ENCODE measurements around the gene IGF1R.

The IGF1R gene

DNA sequence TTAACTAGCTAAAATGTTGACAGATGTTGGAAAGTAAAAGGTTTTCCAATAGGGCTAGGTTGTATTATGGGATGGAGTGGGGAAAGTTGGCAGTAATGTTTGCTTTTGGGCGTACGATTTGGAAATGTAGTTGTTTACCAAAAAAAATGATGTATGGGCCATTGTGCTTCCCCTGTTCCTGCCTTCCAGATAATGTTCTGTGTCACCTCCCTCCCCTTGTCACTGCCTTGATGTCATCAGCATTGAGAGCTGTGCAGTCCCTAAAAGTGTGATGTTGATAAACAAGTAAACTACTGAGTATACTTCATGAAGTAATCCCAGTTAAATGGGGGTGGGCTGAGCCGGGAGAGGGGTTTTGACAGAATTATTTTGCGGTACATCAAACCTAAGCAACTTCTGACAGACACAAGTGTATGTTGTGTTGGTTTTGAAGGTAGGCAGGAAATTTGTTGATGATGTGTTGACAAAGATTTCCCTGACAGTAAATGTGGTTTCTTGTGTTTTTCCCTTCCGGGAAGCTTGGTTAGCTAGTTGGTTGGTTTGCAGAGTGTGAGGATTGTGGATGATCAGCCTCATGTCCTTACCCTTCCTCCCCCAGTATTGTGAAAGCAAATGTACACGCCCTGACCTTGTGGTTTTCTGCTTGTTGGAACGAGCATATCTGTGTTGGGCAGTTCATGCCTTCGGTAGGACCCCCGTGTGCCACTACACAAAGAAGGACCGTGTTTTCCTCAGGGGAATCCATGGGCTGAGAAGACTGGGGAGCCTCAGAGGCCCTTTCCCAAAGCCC lies 271.9 kb downstream of the IGF1R start:
- no peak for DNase-seq (ENCODE audit: extremely low spot score)
- TF ChIP-seq, protein P1, sequence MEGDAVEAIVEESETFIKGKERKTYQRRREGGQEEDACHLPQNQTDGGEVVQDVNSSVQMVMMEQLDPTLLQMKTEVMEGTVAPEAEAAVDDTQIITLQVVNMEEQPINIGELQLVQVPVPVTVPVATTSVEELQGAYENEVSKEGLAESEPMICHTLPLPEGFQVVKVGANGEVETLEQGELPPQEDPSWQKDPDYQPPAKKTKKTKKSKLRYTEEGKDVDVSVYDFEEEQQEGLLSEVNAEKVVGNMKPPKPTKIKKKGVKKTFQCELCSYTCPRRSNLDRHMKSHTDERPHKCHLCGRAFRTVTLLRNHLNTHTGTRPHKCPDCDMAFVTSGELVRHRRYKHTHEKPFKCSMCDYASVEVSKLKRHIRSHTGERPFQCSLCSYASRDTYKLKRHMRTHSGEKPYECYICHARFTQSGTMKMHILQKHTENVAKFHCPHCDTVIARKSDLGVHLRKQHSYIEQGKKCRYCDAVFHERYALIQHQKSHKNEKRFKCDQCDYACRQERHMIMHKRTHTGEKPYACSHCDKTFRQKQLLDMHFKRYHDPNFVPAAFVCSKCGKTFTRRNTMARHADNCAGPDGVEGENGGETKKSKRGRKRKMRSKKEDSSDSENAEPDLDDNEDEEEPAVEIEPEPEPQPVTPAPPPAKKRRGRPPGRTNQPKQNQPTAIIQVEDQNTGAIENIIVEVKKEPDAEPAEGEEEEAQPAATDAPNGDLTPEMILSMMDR (IDR thresholded peaks at IDR 0.05; ENCODE audit: control extremely low read depth, extremely low read depth, low read depth, missing control alignments), result no peak
- ChIA-PET POLR2A (no interaction called here), CTCF (interaction anchor here (0.6 to 1.5 kb wide), 3 partner anchors 10 to 38 kb away, joined by 3 to 4 read pairs (median 3); no protein-coding TSS in a partner anchor)

DNA sequence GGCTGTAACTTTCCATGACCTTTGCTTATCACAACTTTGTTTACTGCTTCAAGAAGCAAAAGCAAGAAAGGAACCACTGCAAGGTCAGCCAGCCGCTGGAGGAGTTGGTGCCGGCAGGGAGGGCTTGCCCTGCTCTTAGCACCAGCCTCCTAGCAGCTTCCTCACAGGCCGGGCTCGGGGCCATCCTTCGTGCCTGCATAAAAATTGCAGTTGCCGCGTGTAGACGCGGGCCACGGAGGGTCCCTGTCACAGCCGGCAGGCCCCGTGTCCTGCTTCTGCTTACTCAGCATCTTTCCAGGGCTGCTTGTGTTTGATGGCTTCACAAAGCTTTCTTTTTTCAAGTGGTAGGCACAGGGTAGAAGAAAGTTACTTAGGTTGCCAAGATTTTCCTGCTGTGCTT lies 274.8 kb downstream of the IGF1R start:
- ChIA-PET CTCF (no interaction called here), POLR2A (no interaction called here)
- TF ChIP-seq, protein P1 (IDR thresholded peaks at IDR 0.05; ENCODE audit: control extremely low read depth, extremely low read depth, low read depth, missing control alignments), result no peak
- DNase-seq (ENCODE audit: extremely low spot score), result no peak

DNA sequence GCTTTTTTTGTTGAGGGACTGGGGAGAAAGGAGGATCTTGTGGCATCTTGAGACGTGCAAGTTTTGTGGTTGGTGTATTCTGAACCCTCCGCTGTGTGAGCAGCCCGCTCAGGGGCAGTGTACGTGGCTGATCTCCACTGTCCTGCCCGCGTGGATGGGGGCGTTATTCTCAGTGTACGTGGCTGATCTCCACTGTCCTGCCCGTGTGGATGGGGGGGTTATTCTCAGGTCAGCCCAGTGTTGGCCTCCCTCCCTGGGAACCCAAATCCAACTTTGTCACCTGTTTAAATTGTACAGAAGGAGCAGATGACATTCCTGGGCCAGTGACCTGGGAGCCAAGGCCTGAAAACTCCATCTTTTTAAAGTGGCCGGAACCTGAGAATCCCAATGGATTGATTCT lies 275.2 kb downstream of the IGF1R start:
- ChIA-PET POLR2A (no interaction called here), CTCF (no interaction called here)
- no peak for DNase-seq (ENCODE audit: extremely low spot score)
- TF ChIP-seq, protein P1 (IDR thresholded peaks at IDR 0.05; ENCODE audit: control extremely low read depth, extremely low read depth, low read depth, missing control alignments), result no peak

DNA sequence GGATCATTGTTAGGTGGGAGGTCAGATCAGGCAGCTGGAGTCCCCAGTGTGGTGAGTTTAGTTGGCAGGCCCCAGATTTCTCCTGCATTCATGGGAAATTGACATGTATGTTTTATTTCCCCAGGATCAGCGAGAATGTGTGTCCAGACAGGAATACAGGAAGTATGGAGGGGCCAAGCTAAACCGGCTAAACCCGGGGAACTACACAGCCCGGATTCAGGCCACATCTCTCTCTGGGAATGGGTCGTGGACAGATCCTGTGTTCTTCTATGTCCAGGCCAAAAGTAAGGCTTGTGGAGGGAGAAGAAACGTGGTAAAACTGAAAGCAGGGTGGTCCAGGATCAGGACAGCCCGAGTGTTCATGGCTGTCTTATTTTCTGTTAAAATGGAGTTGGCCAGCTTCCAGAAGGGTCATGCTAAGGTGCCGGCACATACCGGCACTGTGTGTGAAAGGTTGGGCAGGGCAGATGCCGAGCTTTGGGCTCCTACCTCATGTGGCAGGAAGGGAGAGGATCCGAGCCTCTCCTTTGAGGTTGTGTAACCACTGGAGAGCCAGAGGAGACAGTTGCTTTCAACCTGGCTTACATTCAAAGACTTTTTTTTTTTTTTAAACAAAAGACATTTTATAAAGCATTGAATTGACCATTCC lies 276.2 kb downstream of the IGF1R start:
- ChIA-PET POLR2A (no interaction called here), CTCF (no interaction called here)
- TF ChIP-seq, protein P1 (IDR thresholded peaks at IDR 0.05; ENCODE audit: control extremely low read depth, extremely low read depth, low read depth, missing control alignments), result no peak
- DNase-seq (ENCODE audit: extremely low spot score), result no peak

DNA sequence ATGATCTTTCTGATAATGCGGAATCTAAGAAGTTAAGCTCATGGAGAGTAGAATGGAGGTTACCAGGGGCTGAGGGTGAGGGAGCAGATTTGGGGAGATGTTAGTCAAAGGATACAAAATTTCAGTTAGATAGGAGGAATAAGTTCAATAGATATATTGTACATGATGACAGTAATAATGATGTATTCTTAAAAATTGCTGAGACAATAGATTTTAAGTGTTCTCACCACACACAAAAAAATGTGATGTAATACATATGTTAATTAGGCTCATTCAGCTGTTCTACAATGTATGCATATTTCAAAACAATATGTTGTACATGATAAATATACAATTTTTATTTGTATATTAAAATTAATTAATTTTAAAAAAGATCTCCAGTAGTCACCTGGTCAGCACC lies 277.9 kb downstream of the IGF1R start:
- ChIA-PET CTCF (interaction anchor here (1.8 kb wide), 1 partner anchor 44 kb away, joined by 4 read pairs; no protein-coding TSS in a partner anchor), POLR2A (no interaction called here)
- DNase-seq (ENCODE audit: extremely low spot score), result no peak
- TF ChIP-seq, protein P1 (IDR thresholded peaks at IDR 0.05; ENCODE audit: control extremely low read depth, extremely low read depth, low read depth, missing control alignments), result no peak

DNA sequence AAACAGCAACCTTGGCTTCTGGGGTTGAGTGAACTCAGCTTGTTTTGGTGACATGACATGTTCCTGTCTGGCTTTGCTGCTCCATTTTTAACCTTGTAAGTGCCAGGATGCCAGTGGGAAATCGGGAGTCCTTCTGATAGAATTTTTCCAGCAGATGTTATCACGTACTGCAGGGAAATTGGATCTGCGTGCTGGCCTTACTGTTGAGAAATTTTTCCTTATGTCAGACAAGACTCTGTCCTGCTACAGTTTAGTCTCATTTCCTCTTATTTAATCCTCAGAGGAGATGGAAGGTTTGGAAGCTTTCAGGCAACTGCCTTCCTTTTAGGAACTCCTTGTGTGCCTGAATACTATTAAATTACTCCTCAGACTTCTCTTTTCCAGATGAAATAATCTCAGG lies 278.7 kb downstream of the IGF1R start:
- DNase-seq (ENCODE audit: extremely low spot score), result no peak
- ChIA-PET POLR2A (no interaction called here), CTCF (interaction anchor here (1.8 kb wide), 1 partner anchor 45 kb away, joined by 4 read pairs; no protein-coding TSS in a partner anchor)
- TF ChIP-seq, protein P1 (IDR thresholded peaks at IDR 0.05; ENCODE audit: control extremely low read depth, extremely low read depth, low read depth, missing control alignments), result no peak

Data from GM10248 (cell line).